ENCODE measurements around the gene STXBP5.

The STXBP5 gene

DNA sequence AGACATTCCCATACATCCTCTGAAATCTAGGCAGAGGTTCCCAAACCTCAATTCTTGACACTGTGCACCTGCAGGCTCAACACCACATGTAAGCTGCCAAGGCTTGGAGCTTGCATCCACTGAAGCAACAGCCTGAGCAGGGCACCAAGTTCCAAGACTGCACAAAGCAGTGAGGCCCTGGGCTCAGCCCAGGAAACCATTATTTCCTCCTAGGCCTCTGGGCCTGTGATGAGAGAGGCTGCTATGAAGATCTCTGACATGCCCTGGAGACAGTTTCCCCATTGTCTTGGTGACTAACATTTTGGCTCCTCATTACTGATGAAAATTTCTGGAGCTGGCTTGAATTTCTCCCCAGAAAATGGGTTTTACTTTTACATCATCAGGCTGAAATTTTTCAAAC lies 196.8 kb downstream of the STXBP5 start:
- no peak overlapping the region for H3K4me3 ChIP-seq (replicated peaks in 1 of 2; ENCODE audit: low read depth in 2 of 2, low read length in 2 of 2)
- TF ChIP-seq, protein P1, sequence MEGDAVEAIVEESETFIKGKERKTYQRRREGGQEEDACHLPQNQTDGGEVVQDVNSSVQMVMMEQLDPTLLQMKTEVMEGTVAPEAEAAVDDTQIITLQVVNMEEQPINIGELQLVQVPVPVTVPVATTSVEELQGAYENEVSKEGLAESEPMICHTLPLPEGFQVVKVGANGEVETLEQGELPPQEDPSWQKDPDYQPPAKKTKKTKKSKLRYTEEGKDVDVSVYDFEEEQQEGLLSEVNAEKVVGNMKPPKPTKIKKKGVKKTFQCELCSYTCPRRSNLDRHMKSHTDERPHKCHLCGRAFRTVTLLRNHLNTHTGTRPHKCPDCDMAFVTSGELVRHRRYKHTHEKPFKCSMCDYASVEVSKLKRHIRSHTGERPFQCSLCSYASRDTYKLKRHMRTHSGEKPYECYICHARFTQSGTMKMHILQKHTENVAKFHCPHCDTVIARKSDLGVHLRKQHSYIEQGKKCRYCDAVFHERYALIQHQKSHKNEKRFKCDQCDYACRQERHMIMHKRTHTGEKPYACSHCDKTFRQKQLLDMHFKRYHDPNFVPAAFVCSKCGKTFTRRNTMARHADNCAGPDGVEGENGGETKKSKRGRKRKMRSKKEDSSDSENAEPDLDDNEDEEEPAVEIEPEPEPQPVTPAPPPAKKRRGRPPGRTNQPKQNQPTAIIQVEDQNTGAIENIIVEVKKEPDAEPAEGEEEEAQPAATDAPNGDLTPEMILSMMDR (IDR thresholded peaks at IDR 0.05; ENCODE audit: low read depth, low read length) = no peak
- no peak for DNase-seq (ENCODE audit: low read depth in 2 of 2)

- TF ChIP-seq, protein P1 (IDR thresholded peaks at IDR 0.05; ENCODE audit: low read depth, low read length) = no peak
- DNase-seq (ENCODE audit: low read depth in 2 of 2) = no peak
- no peak overlapping the region for H3K4me3 ChIP-seq (replicated peaks in 1 of 2; ENCODE audit: low read depth in 2 of 2, low read length in 2 of 2)
Observed at GRCh38 chr6:147401779-147402178, 197.6 kb downstream of the STXBP5 start.

DNA sequence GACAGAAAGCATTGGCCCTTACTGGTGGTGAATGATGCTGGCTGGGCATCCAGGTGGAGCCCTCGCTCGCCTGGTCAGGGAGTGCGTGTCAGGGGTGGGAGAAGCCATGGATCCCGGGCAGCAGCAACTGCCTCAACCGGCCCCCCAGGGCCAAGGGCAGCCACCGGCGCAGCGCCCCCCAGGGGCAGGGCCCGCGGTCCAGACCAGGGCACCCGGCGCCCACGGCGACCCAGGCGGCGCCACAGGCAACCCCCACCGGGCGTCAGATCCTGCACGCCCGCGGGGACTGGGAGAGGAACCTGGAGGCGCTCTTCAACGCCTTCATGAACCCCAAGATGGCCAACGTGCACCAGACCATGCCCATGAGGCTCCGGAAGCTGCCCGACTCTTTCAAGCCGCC lies 202.6 kb downstream of the STXBP5 start:
- TF ChIP-seq, protein P1 (IDR thresholded peaks at IDR 0.05; ENCODE audit: low read depth, low read length) = no peak
- H3K4me3 ChIP-seq (replicated peaks in 1 of 2; ENCODE audit: low read depth in 2 of 2, low read length in 2 of 2) = no peak overlapping the region
- DNase-seq (ENCODE audit: low read depth in 2 of 2) = no peak

- TF ChIP-seq, protein P1 (IDR thresholded peaks at IDR 0.05; ENCODE audit: low read depth, low read length) = no peak
- H3K4me3 ChIP-seq (replicated peaks in 1 of 2; ENCODE audit: low read depth in 2 of 2, low read length in 2 of 2) = no peak overlapping the region
- no peak for DNase-seq (ENCODE audit: low read depth in 2 of 2)
Observed at GRCh38 chr6:147407571-147407970, 203.4 kb downstream of the STXBP5 start.

- no peak for DNase-seq (ENCODE audit: low read depth in 2 of 2)
- TF ChIP-seq, protein P1 (IDR thresholded peaks at IDR 0.05; ENCODE audit: low read depth, low read length) = no peak
- no peak overlapping the region for H3K4me3 ChIP-seq (replicated peaks in 1 of 2; ENCODE audit: low read depth in 2 of 2, low read length in 2 of 2)
Observed at GRCh38 chr6:147416622-147417021, 212.4 kb downstream of the STXBP5 start.

- TF ChIP-seq, protein P1 (IDR thresholded peaks at IDR 0.05; ENCODE audit: low read depth, low read length) = no peak
- no peak for DNase-seq (ENCODE audit: low read depth in 2 of 2)
- H3K4me3 ChIP-seq (replicated peaks in 1 of 2; ENCODE audit: low read depth in 2 of 2, low read length in 2 of 2) = no peak overlapping the region
Observed at GRCh38 chr6:147417954-147418353, 213.7 kb downstream of the STXBP5 start.

DNA sequence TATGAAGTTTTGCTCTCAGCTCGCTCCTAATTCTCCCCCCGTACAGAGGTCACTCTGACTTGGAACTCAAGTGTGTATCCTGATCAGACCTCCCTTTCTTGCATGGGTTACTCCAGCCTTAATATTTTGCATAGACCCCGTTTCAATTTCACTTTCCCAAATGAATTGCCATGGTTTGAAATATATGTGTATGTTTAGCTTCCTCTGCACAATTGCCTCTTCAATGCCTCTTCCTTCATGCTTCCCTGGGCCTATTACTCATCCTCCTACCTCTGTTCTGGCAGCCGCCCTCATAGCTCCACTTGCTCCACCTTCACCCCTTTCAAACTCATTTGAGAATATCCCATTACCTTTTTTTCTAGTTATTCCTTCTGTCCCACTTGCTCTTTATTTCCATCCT lies 214.3 kb downstream of the STXBP5 start:
- TF ChIP-seq, protein P1 (IDR thresholded peaks at IDR 0.05; ENCODE audit: low read depth, low read length) = no peak
- no peak for DNase-seq (ENCODE audit: low read depth in 2 of 2)

More for the DNA sequence above, 214.3 kb downstream of the STXBP5 start:
- H3K4me3 ChIP-seq (replicated peaks in 1 of 2; ENCODE audit: low read depth in 2 of 2, low read length in 2 of 2) = no peak overlapping the region
